Neural cell (in vitro differentiated cells): ENCODE measurements around the gene TGFBRAP1. TPM values are rescaled to one million over a fixed set of nuclear protein-coding genes. Genes with fewer than 3 reads are reported as not detected.
A peak's percentile ranks its signal among the peaks of the same experiment; 100 is the strongest.

Experiments
- H2AFZ ChIP-seq: fragments of 200-600, 300-800 bp; sonication (generic), shearing (Covaris generic); 2 replicates; pipeline ENCODE4 v1.6.0; 2014; ENCODE audit warnings: low read depth, mild to moderate bottlenecking, antibody characterized with exemption, low read length, moderate library complexity
- H3F3A ChIP-seq: fragments of 200-600 bp; shearing (Covaris generic); 2 replicates; pipeline ENCODE4 v1.6.1; 2016; ENCODE audit warnings: mild to moderate bottlenecking, moderate library complexity, mixed read lengths, antibody characterized with exemption, low read length; ENCODE audit not compliant: insufficient read depth, poor library complexity, severe bottlenecking
- H3K27ac ChIP-seq: fragments of 200-600, 300-800 bp; sonication (generic), shearing (Covaris generic); 2 replicates; pipeline ENCODE4 v1.5.1; 2014; ENCODE audit warnings: mild to moderate bottlenecking, low read length, moderate library complexity
- H3K27me3 ChIP-seq: fragments of 300-800, 200-600 bp; sonication (generic), shearing (Covaris generic); 2 replicates; pipeline ENCODE4 v1.6.0; 2014; ENCODE audit warnings: mild to moderate bottlenecking, low read depth, low read length, moderate library complexity; ENCODE audit not compliant: insufficient read depth
- H3K36me3 ChIP-seq: fragments of 300-800, 200-600 bp; sonication (generic), shearing (Covaris generic); 2 replicates; pipeline ENCODE4 v1.5.1; 2014; ENCODE audit warnings: mild to moderate bottlenecking, antibody characterized with exemption, low read length, moderate library complexity; ENCODE audit not compliant: insufficient read depth
- H3K4me2 ChIP-seq: fragments of 300-800, 200-600 bp; sonication (generic), shearing (Covaris generic); 2 replicates; pipeline ENCODE4 v1.6.0; 2014; ENCODE audit warnings: mild to moderate bottlenecking, low read length
- H3K4me3 ChIP-seq: fragments of 300-800, 200-600 bp; sonication (generic), shearing (Covaris generic); 2 replicates; pipeline ENCODE4 v1.5.1; 2014; ENCODE audit warnings: mild to moderate bottlenecking, low read length, moderate library complexity
- H3K79me2 ChIP-seq: fragments of 200-600 bp; shearing (Covaris generic); replicated peaks from 2 replicates; pipeline ENCODE4 v1.6.0; 2014; ENCODE audit warnings: mild to moderate bottlenecking, low read length, moderate library complexity; ENCODE audit not compliant: insufficient read depth
- H3K9ac ChIP-seq: fragments of 300-800, 200-600 bp; sonication (generic), shearing (Covaris generic); 2 replicates; pipeline ENCODE4 v1.6.1; 2016; ENCODE audit warnings: mild to moderate bottlenecking, low read length, mixed read lengths
- H3K9me2 ChIP-seq: fragments of 200-600 bp; shearing (Covaris generic); 2 replicates; pipeline ENCODE4 v1.6.1; 2016; ENCODE audit warnings: mild to moderate bottlenecking, low read length, mixed read lengths; ENCODE audit not compliant: insufficient read depth
- H3K9me3 ChIP-seq: fragments of 200-600, 300-800 bp; sonication (generic), shearing (Covaris generic); 2 replicates; pipeline ENCODE4 v1.6.1; 2016; ENCODE audit warnings: mild to moderate bottlenecking, mixed run types, low read length, moderate library complexity, mixed read lengths
- H4K20me1 ChIP-seq: fragments of 200-600 bp; shearing (Covaris generic); 2 replicates; pipeline ENCODE4 v1.6.1; 2016; ENCODE audit warnings: mild to moderate bottlenecking, mixed run types; ENCODE audit not compliant: insufficient read depth
- CTCF ChIP-seq: fragments of 450-650 bp; IDR thresholded peaks from 2 replicates; pipeline ENCODE4 v1.5.1; 2014; ENCODE audit warnings: antibody characterized with exemption, mild to moderate bottlenecking, moderate library complexity; ENCODE audit not compliant: poor library complexity, severe bottlenecking
- EP300 ChIP-seq: fragments of 450-650 bp; conservative IDR thresholded peaks from 2 replicates; pipeline ENCODE4 v1.6.1; 2014; ENCODE audit warnings: antibody characterized with exemption, mild to moderate bottlenecking, moderate library complexity; ENCODE audit not compliant: poor library complexity, severe bottlenecking
- EZH2 ChIP-seq: fragments of 200-600, 300-800 bp; shearing (Covaris generic), sonication (generic); IDR thresholded peaks from 2 replicates; pipeline ENCODE4 v1.6.1; 2014; ENCODE audit warnings: antibody characterized with exemption, low read length, borderline replicate concordance, mild to moderate bottlenecking; ENCODE audit not compliant: insufficient read depth, poor library complexity, severe bottlenecking
- MXI1 ChIP-seq: fragments of 450-650 bp; conservative IDR thresholded peaks from 2 replicates; pipeline ENCODE4 v1.6.1; 2014; ENCODE audit warnings: antibody characterized with exemption, mild to moderate bottlenecking; ENCODE audit not compliant: poor library complexity, severe bottlenecking
- POLR2AphosphoS5 ChIP-seq: IDR thresholded peaks from 2 replicates; pipeline ENCODE4 v1.6.1; 2012
- RAD21 ChIP-seq: fragments of 450-650 bp; conservative IDR thresholded peaks from 2 replicates; pipeline ENCODE4 v1.6.1; 2014; ENCODE audit warnings: antibody characterized with exemption, mild to moderate bottlenecking, moderate library complexity
- REST ChIP-seq: IDR thresholded peaks from 2 replicates; pipeline ENCODE4 v1.6.1; 2012; ENCODE audit warnings: borderline replicate concordance
- SMC3 ChIP-seq: fragments of 450-650 bp; conservative IDR thresholded peaks from 2 replicates; pipeline ENCODE4 v1.6.1; 2014; ENCODE audit warnings: antibody characterized with exemption, mild to moderate bottlenecking, moderate library complexity; ENCODE audit not compliant: poor library complexity
- TAF1 ChIP-seq: IDR thresholded peaks from 2 replicates; pipeline ENCODE4 v1.6.1; 2012; ENCODE audit warnings: low read depth
- polyA plus RNA-seq: library from polyadenylated mRNA; depleted of rRNA; stranded (reverse); fragments of >200 nt; gene quantifications from 2 replicates; pipeline ENCODE4 v1.2.3, GENCODE V29; 2014

TGFBRAP1 gene
- polyA plus RNA-seq, 1 donor from 2014 or later: 13.9 TPM

GRCh38 chr2:105329197-105329554, 359 bp downstream of the TGFBRAP1 start:
- no peak for TF ChIP-seq EP300
- no peak for TF ChIP-seq EZH2
- TF ChIP-seq MXI1: no peak
- TF ChIP-seq CTCF: no peak
- no peak for TF ChIP-seq SMC3
- no peak for TF ChIP-seq TAF1
- no peak for TF ChIP-seq REST
- TF ChIP-seq POLR2AphosphoS5: no peak
- no peak for TF ChIP-seq RAD21
- Histone ChIP-seq H3K4me3 (peak overlapping the region; percentile 77), H3K27ac (peak overlapping the region; percentile 45), H3K36me3 (no peaks in the 10 kb centered on the region), H3K79me2 (peaks cover 18% of the 10 kb centered on the region), H3K4me2 (peak overlapping the region; percentile 77), H2AFZ (peak overlapping the region; percentile 80), H3K27me3 (no peaks in the 10 kb centered on the region), H3K9ac (peak overlapping the region; percentile 69), H3K9me3 (no peaks in the 10 kb centered on the region), H4K20me1 (no peaks in the 10 kb centered on the region), H3F3A (no peaks in the 10 kb centered on the region), H3K9me2 (no peaks in the 10 kb centered on the region)

- Histone ChIP-seq H3K9me2 (no peaks in the 10 kb centered on the region), H3K9me3 (no peaks in the 10 kb centered on the region), H3K79me2 (peaks cover 18% of the 10 kb centered on the region), H4K20me1 (no peaks in the 10 kb centered on the region), H3K4me2 (peak overlapping the region; percentile 77), H3K36me3 (no peaks in the 10 kb centered on the region), H3K4me3 (peak overlapping the region; percentile 77), H2AFZ (peak overlapping the region; percentile 80), H3K27me3 (no peaks in the 10 kb centered on the region), H3K27ac (peak overlapping the region; percentile 45), H3K9ac (peak overlapping the region; percentile 69), H3F3A (no peaks in the 10 kb centered on the region)
- TF ChIP-seq CTCF (no peak), REST (no peak), MXI1 (peak; percentile 4)
Observed at GRCh38 chr2:105328281-105329196, 996 bp downstream of the TGFBRAP1 start.
